Urinary bladder (tissue), 4 donors: ENCODE results near the gene MEI4. TPM values are rescaled to one million over a fixed set of nuclear protein-coding genes. Genes with fewer than 3 reads are reported as not detected.
"Not testable (repeated sequence)": the region's sequence is repeated elsewhere in the genome, so short reads cannot be mapped to it uniquely, and the experiment has no call there.

ENCODE experiments used
- DNase-seq: peaks from one replicate; pipeline ENCODE4 v3.0.0-alpha.2; 2015; ENCODE audit errors: extremely low spot score
- H3K27ac ChIP-seq: one replicate; pipeline ENCODE4 v1.5.1; 2013; ENCODE audit warnings: low read depth, mild to moderate bottlenecking, moderate library complexity
- H3K36me3 ChIP-seq: one replicate; pipeline ENCODE4 v1.6.1; 2013; ENCODE audit warnings: mild to moderate bottlenecking, moderate library complexity; ENCODE audit not compliant: insufficient read depth
- H3K4me1 ChIP-seq: one replicate; pipeline ENCODE4 v1.6.1; 2013; ENCODE audit warnings: mild to moderate bottlenecking, moderate library complexity; ENCODE audit not compliant: insufficient read depth
- H3K4me3 ChIP-seq: one replicate; pipeline ENCODE4 v1.5.1; 2013; ENCODE audit warnings: low read depth, low read length
- WGBS: extraction: QIAGEN DNeasy Blood & Tissue Kit; methylation state at CpG from one replicate; pipeline ENCODE4 v1.1.7; 2013; 5-methylcytosine and 5-hydroxymethylcytosine counted together
- polyA plus RNA-seq: library from polyadenylated mRNA; stranded (reverse); fragments of 200-250 nt; gene quantifications from one replicate; pipeline ENCODE4 v1.2.3, GENCODE V29; 2013
- total RNA-seq: library from RNA; depleted of rRNA; stranded (reverse); fragments of >200 nt; gene quantifications from one replicate; pipeline ENCODE4 v1.2.3, GENCODE V29; 2014
- donor health status: healthy with polysubstance abuse.
- donor health status: healthy.

The MEI4 gene
- total and polyA plus RNA-seq, 2 donors, result 0.01 to 0.21 TPM

- 27% methylated on average over 37 of the region's 37 CpGs for WGBS
- no peaks in the 10 kb centered on the region for H3K36me3 ChIP-seq
- no peak overlapping the region for H3K4me3 ChIP-seq
- H3K4me1 ChIP-seq, result no peaks in the 10 kb centered on the region
- no peak overlapping the region for H3K27ac ChIP-seq
- DNase-seq, result no peak
These were observed 2.7 kb upstream of the MEI4 start for GRCh38 chr6:77650098-77650663.

- Histone ChIP-seq H3K4me1 (no peaks in the 10 kb centered on the region), H3K27ac (no peak overlapping the region), H3K4me3 (no peak overlapping the region), H3K36me3 (no peaks in the 10 kb centered on the region)
- DNase-seq, result no peak
These were observed 977 bp downstream of the MEI4 start for GRCh38 chr6:77653816-77654215.

- H3K27ac ChIP-seq, DNase-seq, H3K36me3 ChIP-seq, H3K4me3 ChIP-seq, H3K4me1 ChIP-seq: not testable (repeated sequence)
- WGBS, result 94% methylated on average over 1 of the region's 1 CpG
These were observed 2.2 kb downstream of the MEI4 start for GRCh38 chr6:77655035-77655434.

- DNase-seq, result no peak
- H3K27ac ChIP-seq, result no peak overlapping the region
- no peaks in the 10 kb centered on the region for H3K36me3 ChIP-seq
- H3K4me1 ChIP-seq, result no peaks in the 10 kb centered on the region
- H3K4me3 ChIP-seq, result no peak overlapping the region
- 72% methylated on average over 1 of the region's 1 CpG for WGBS
These were observed 4.3 kb downstream of the MEI4 start for GRCh38 chr6:77656999-77657764.

- 84% methylated on average over 4 of the region's 4 CpGs for WGBS
- no peaks in the 10 kb centered on the region for H3K4me1 ChIP-seq
These were observed 13.5 kb downstream of the MEI4 start for GRCh38 chr6:77666340-77666739.

GRCh38 chr6:77666846-77667245 lies 14.0 kb downstream of the MEI4 start:
- DNase-seq, result no peak
- H3K4me1 ChIP-seq, result no peaks in the 10 kb centered on the region
- H3K27ac ChIP-seq, result no peak overlapping the region
- H3K36me3 ChIP-seq, result no peaks in the 10 kb centered on the region
- no peak overlapping the region for H3K4me3 ChIP-seq
- 62% methylated on average over 4 of the region's 4 CpGs for WGBS

More at GRCh38 chr6:77666340-77666739, 13.5 kb downstream of the MEI4 start:
- Histone ChIP-seq H3K36me3 (no peaks in the 10 kb centered on the region), H3K27ac (no peak overlapping the region), H3K4me3 (no peak overlapping the region)
- DNase-seq, result no peak

GRCh38 chr6:77669913-77670312 lies 17.1 kb downstream of the MEI4 start:
- Histone ChIP-seq H3K27ac (no peak overlapping the region), H3K36me3 (no peaks in the 10 kb centered on the region), H3K4me3 (no peak overlapping the region), H3K4me1 (no peaks in the 10 kb centered on the region)
- WGBS, result 84% methylated on average over 2 of the region's 2 CpGs
- no peak for DNase-seq

GRCh38 chr6:77674211-77674610 lies 21.4 kb downstream of the MEI4 start:
- Histone ChIP-seq H3K4me3 (no peak overlapping the region), H3K4me1 (no peaks in the 10 kb centered on the region), H3K36me3 (no peaks in the 10 kb centered on the region), H3K27ac (no peak overlapping the region)
- WGBS, result 85% methylated on average over 2 of the region's 2 CpGs
- no peak for DNase-seq

GRCh38 chr6:77678048-77678447 lies 25.2 kb downstream of the MEI4 start:
- no peak overlapping the region for H3K4me3 ChIP-seq
- no peak overlapping the region for H3K27ac ChIP-seq
- no peak for DNase-seq
- WGBS, result 55% methylated on average over 4 of the region's 4 CpGs
- no peaks in the 10 kb centered on the region for H3K36me3 ChIP-seq
- H3K4me1 ChIP-seq, result no peaks in the 10 kb centered on the region

GRCh38 chr6:77683515-77683914 lies 30.7 kb downstream of the MEI4 start:
- no peak for DNase-seq
- Histone ChIP-seq H3K4me1 (no peaks in the 10 kb centered on the region), H3K36me3 (no peaks in the 10 kb centered on the region), H3K27ac (no peak overlapping the region), H3K4me3 (no peak overlapping the region)
- WGBS, result 87% methylated on average over 1 of the region's 1 CpG

- no peak overlapping the region for H3K4me3 ChIP-seq
- H3K27ac ChIP-seq, result no peak overlapping the region
- 83% methylated on average over 2 of the region's 2 CpGs for WGBS
- DNase-seq, result no peak
- no peaks in the 10 kb centered on the region for H3K4me1 ChIP-seq
- no peaks in the 10 kb centered on the region for H3K36me3 ChIP-seq
These were observed 34.1 kb downstream of the MEI4 start for GRCh38 chr6:77686931-77687330.

GRCh38 chr6:77688649-77689048 lies 35.8 kb downstream of the MEI4 start:
- Histone ChIP-seq H3K4me1 (no peaks in the 10 kb centered on the region), H3K4me3 (no peak overlapping the region), H3K36me3 (no peaks in the 10 kb centered on the region), H3K27ac (no peak overlapping the region)
- WGBS, result 77% methylated on average over 1 of the region's 1 CpG
- no peak for DNase-seq

- not testable (repeated sequence) for H3K36me3 ChIP-seq, H3K27ac ChIP-seq, DNase-seq, H3K4me1 ChIP-seq, H3K4me3 ChIP-seq
- 91% methylated on average over 6 of the region's 6 CpGs for WGBS
These were observed 47.3 kb downstream of the MEI4 start for GRCh38 chr6:77700095-77700494.

GRCh38 chr6:77707603-77708002 lies 54.8 kb downstream of the MEI4 start:
- no peaks in the 10 kb centered on the region for H3K36me3 ChIP-seq
- no peak for DNase-seq
- WGBS, result 87% methylated on average over 2 of the region's 2 CpGs
- H3K4me1 ChIP-seq, result no peaks in the 10 kb centered on the region
- no peak overlapping the region for H3K27ac ChIP-seq
- H3K4me3 ChIP-seq, result no peak overlapping the region
